Osteoblast (primary cell): ENCODE results near the gene HLF. TPM values are rescaled to one million over a fixed set of nuclear protein-coding genes. Genes with fewer than 3 reads are reported as not detected.

ENCODE experiments used
- DNase-seq: peaks from one replicate; pipeline ENCODE4 v3.0.0; 2011; ENCODE audit warnings: low spot score, mixed read lengths; ENCODE audit not compliant: insufficient read length; ENCODE audit errors: missing footprints
- H2AFZ ChIP-seq: 2 replicates; pipeline ENCODE4 v1.6.0; 2011; ENCODE audit warnings: mild to moderate bottlenecking, low read length
- H3K27ac ChIP-seq: 2 replicates; pipeline ENCODE4 v1.5.1; 2011; ENCODE audit warnings: mild to moderate bottlenecking, low read depth, low read length, moderate library complexity
- H3K27me3 ChIP-seq: 2 replicates; pipeline ENCODE4 v1.6.0; 2012; ENCODE audit warnings: mild to moderate bottlenecking, control low read depth, inconsistent platforms, low read length, moderate library complexity; ENCODE audit not compliant: insufficient read depth
- H3K36me3 ChIP-seq: 2 replicates; pipeline ENCODE4 v1.5.1; 2011; ENCODE audit warnings: mild to moderate bottlenecking, low read length, control low read depth, moderate library complexity; ENCODE audit not compliant: insufficient read depth
- H3K4me1 ChIP-seq: 2 replicates; pipeline ENCODE4 v1.5.1; 2011; ENCODE audit warnings: mild to moderate bottlenecking, low read length, control low read depth, moderate library complexity; ENCODE audit not compliant: insufficient read depth
- H3K4me2 ChIP-seq: 2 replicates; pipeline ENCODE4 v1.6.0; 2011; ENCODE audit warnings: mild to moderate bottlenecking, low read length; ENCODE audit not compliant: insufficient read depth
- H3K4me3 ChIP-seq: fragments of 200-600 bp; sonication (generic); 3 replicates; pipeline ENCODE4 v1.5.1; 2012; ENCODE audit warnings: mild to moderate bottlenecking, low read length, inconsistent platforms; ENCODE audit not compliant: insufficient read depth
- H3K79me2 ChIP-seq: 2 replicates; pipeline ENCODE4 v1.6.0; 2012; ENCODE audit warnings: mild to moderate bottlenecking, low read length, control low read depth, inconsistent platforms; ENCODE audit not compliant: insufficient read depth
- H3K9me3 ChIP-seq: 2 replicates; pipeline ENCODE4 v1.5.1; 2011; ENCODE audit warnings: low read depth, low read length, control low read depth
- H4K20me1 ChIP-seq: 2 replicates; pipeline ENCODE4 v1.6.0; 2012; ENCODE audit warnings: mild to moderate bottlenecking, low read length, control low read depth; ENCODE audit not compliant: insufficient read depth
- CTCF ChIP-seq: IDR thresholded peaks from 2 replicates; pipeline ENCODE4 v1.5.1; 2011; ENCODE audit warnings: mild to moderate bottlenecking, low read depth, low read length, moderate library complexity; ENCODE audit errors: extremely low read depth
- total RNA-seq: library from RNA; depleted of rRNA; stranded (reverse); fragments of >200 nt; gene quantifications from 2 replicates; pipeline ENCODE4 v1.2.3, GENCODE V29; 2012

The HLF gene
- total RNA-seq, 1 donor, result under 0.01 TPM

- Histone ChIP-seq H3K27ac (no peak overlapping the region), H3K4me2 (no peak overlapping the region), H3K4me3 (no peak overlapping the region), H3K36me3 (no peaks in the 10 kb centered on the region), H3K27me3 (peaks cover 4% of the 10 kb centered on the region), H4K20me1 (no peaks in the 10 kb centered on the region), H2AFZ (no peak overlapping the region), H3K4me1 (peaks cover 9% of the 10 kb centered on the region), H3K79me2 (no peaks in the 10 kb centered on the region), H3K9me3 (no peaks in the 10 kb centered on the region)
- no peak for DNase-seq
- no peak for TF ChIP-seq CTCF
Observed at GRCh38 chr17:55290492-55291113, 25.8 kb downstream of the HLF start.

- H4K20me1 ChIP-seq, result no peaks in the 10 kb centered on the region
- DNase-seq, result no peak
- no peak for TF ChIP-seq CTCF
Observed at GRCh38 chr17:55291114-55291507, 26.4 kb downstream of the HLF start.

GRCh38 chr17:55292094-55292493 lies 27.3 kb downstream of the HLF start:
- DNase-seq, result no peak
- H3K4me1 ChIP-seq, result peaks cover 2% of the 10 kb centered on the region
- H3K4me2 ChIP-seq, result no peak overlapping the region
- no peaks in the 10 kb centered on the region for H3K79me2 ChIP-seq
- H2AFZ ChIP-seq, result no peak overlapping the region
- H3K27me3 ChIP-seq, result peaks cover 4% of the 10 kb centered on the region
- H4K20me1 ChIP-seq, result no peaks in the 10 kb centered on the region
- H3K9me3 ChIP-seq, result no peaks in the 10 kb centered on the region
- TF ChIP-seq CTCF, result no peak
- H3K4me3 ChIP-seq, result no peak overlapping the region
- H3K36me3 ChIP-seq, result no peaks in the 10 kb centered on the region
- H3K27ac ChIP-seq, result no peak overlapping the region

More at GRCh38 chr17:55291114-55291507, 26.4 kb downstream of the HLF start:
- H3K4me1 ChIP-seq, result peaks cover 8% of the 10 kb centered on the region
- no peaks in the 10 kb centered on the region for H3K79me2 ChIP-seq
- no peak overlapping the region for H2AFZ ChIP-seq
- H3K36me3 ChIP-seq, result no peaks in the 10 kb centered on the region
- no peaks in the 10 kb centered on the region for H3K9me3 ChIP-seq
- no peak overlapping the region for H3K4me3 ChIP-seq
- no peak overlapping the region for H3K4me2 ChIP-seq
- H3K27ac ChIP-seq, result no peak overlapping the region
- H3K27me3 ChIP-seq, result peaks cover 4% of the 10 kb centered on the region

- no peak overlapping the region for H3K4me2 ChIP-seq
- H3K79me2 ChIP-seq, result no peaks in the 10 kb centered on the region
- H4K20me1 ChIP-seq, result no peaks in the 10 kb centered on the region
- H3K27me3 ChIP-seq, result peaks cover 4% of the 10 kb centered on the region
- H2AFZ ChIP-seq, result no peak overlapping the region
- DNase-seq, result no peak
- no peak overlapping the region for H3K4me3 ChIP-seq
- no peaks in the 10 kb centered on the region for H3K9me3 ChIP-seq
- H3K4me1 ChIP-seq, result no peaks in the 10 kb centered on the region
- H3K27ac ChIP-seq, result no peak overlapping the region
- H3K36me3 ChIP-seq, result no peaks in the 10 kb centered on the region
- no peak for TF ChIP-seq CTCF
Observed at GRCh38 chr17:55294042-55294751, 29.4 kb downstream of the HLF start.
